Fibroblast of villous mesenchyme (primary cell): Measurements from ENCODE around the gene DUOXA2. TPM values are rescaled to one million over a fixed set of nuclear protein-coding genes. Genes with fewer than 3 reads are reported as not detected.
A peak's percentile ranks its signal among the peaks of the same experiment; 100 is the strongest.

Experiments
- DNase-seq: peaks from one replicate; pipeline ENCODE4 v3.0.0-alpha.2; 2010; ENCODE audit warnings: low read depth
- H3K4me3 ChIP-seq: 2 replicates; pipeline ENCODE4 v1.5.1; 2011; ENCODE audit warnings: low read depth, mild to moderate bottlenecking, low read length
- total RNA-seq: library from RNA; depleted of rRNA; stranded (reverse); fragments of >200 nt; gene quantifications from 2 replicates; pipeline ENCODE4 v1.2.3, GENCODE V29; 2012
- TF ChIP-seq, protein P1 (sequence below): IDR thresholded peaks from 2 replicates; pipeline ENCODE4 v1.5.1; 2012; ENCODE audit warnings: low read depth, mild to moderate bottlenecking, low read length; ENCODE audit not compliant: insufficient read depth

Gene DUOXA2
- total RNA-seq, 1 donor: not detected

DNA sequence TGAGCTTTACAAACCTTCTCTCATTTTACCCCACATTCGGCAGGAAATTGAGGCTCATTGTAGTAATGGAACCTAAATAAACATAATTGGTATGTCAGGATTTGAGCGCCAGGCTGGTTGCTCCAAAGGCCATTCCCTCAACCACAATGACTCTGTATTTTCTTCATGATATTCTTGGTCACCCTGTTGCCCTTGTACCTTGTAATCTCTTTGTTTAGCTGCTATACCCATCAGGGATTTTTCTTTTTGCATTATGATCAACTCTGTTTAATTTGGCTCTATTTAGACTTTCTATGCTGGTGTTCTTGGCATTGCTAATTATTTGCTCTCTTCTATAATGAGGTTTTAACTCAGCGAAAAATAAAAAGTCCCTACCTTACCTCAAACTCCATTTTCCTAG lies 30.0 kb upstream of the DUOXA2 start:
- H3K4me3 ChIP-seq: no peak overlapping the region
- DNase-seq: no peak
- TF ChIP-seq, protein P1, sequence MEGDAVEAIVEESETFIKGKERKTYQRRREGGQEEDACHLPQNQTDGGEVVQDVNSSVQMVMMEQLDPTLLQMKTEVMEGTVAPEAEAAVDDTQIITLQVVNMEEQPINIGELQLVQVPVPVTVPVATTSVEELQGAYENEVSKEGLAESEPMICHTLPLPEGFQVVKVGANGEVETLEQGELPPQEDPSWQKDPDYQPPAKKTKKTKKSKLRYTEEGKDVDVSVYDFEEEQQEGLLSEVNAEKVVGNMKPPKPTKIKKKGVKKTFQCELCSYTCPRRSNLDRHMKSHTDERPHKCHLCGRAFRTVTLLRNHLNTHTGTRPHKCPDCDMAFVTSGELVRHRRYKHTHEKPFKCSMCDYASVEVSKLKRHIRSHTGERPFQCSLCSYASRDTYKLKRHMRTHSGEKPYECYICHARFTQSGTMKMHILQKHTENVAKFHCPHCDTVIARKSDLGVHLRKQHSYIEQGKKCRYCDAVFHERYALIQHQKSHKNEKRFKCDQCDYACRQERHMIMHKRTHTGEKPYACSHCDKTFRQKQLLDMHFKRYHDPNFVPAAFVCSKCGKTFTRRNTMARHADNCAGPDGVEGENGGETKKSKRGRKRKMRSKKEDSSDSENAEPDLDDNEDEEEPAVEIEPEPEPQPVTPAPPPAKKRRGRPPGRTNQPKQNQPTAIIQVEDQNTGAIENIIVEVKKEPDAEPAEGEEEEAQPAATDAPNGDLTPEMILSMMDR: no peak

DNA sequence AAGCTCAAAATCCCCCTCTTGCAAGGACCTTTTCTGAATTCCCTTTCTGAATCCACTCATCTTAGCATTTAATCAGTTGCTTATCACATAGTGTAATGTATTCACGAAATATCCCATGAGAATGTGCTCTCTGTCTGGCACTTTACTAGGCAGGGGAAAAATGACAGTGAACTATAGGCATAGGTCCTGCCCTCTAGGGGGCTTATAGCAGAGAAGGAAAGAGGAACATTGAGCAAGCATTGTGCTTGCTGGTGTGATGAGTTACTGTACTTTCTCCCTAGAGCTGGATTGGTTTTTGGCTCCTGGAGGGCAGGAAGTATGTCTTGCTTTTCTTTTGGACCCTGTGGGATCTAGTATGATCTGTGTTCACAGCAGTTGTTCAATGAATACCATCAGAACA lies 26.6 kb upstream of the DUOXA2 start:
- DNase-seq: peak; percentile 13
- no peak overlapping the region for H3K4me3 ChIP-seq
- TF ChIP-seq, protein P1: no peak

DNA sequence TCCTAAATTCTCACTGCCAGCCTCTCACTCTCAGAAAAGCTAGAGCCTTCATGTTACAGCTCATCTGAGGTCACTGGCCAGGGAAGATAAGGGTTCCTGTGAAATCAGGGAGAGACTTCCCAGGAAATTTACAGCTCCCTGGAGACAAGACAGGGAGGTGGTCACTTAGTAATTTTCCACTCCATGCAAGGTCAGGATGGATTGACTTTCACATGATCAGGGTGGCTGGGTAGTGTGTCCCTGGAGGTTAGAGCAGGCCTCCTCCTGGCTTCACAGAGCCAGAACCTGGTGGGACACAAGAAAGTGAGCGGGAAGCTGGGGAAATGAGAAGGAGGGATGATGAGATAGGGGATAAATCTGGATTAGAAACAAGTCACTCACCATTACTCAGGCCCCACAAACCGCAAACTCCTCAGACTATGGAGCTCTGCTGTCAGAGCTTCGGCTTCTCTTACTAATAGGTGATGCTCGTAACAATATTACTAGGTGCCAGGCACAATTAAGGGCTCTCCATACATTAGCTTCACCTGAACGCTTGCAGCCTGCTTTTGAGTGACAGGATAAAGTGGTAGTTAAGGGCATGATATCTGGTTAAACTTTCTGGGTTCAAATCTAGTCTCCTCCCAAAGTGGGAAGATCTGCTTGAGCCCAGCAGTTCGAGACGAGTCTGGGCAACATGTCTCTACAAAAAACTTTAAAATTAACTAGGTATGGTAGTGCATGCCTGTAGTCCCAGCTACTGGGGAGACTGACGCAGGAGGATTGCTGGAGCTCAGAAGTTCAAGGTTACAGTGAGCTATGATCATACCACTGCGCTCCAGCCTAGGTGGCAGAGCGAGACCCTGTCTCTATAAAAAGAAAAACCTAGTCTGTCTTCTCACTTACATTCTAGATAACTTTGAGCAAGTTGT lies 25.1 kb upstream of the DUOXA2 start:
- DNase-seq: peak; percentile 91
- H3K4me3 ChIP-seq: no peak overlapping the region
- TF ChIP-seq, protein P1: no peak

DNA sequence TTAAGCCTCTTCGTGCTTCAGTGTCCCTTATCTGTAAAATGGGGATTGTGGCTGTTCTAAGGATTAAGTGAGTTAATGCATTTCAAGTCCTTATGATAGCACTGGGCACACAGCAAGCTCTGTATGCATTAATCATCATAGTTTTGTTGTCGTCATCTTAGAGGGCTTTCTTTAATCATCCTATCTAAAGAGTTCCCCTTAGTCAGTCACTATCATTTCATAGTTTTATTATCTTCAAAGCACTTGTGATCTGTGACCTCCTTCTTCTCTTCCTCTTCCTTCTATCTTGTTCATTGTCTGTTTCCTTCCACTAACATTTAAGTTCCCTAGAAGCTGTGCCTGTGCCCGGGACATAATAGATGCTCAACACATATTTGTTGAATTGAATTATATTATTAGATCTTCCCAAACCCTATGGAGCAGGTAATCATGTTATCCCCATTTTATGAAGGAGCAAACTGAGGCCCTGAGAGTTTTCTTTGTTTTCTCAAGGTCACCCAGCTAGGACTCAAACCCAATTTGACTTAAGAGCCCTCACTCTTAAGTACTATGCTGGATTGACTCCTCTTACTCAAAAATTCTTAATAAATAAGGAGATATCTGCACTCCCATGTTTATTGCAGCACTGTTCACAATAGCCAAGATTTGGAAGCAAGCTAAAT lies 24.3 kb upstream of the DUOXA2 start:
- no peak overlapping the region for H3K4me3 ChIP-seq
- TF ChIP-seq, protein P1: no peak
- DNase-seq: peak; percentile 93

DNA sequence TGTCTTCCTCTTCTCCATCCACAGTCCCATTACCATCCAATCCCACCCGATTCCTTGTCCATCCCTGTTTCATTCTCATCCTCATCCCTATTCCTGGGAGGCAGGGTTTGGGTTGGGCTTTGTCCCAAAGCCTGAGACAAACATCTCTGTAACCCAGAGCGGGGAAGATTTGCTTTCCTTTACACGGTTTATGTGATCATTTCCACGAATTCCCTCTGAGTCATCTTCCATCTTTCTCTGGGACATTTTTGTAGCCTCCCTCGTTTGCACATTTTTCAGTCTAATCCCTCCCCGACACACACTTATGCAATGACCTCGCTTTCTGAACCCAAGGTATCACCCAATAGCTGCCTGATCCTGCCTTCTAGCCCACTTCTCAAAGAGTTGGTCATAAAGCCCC lies 23.0 kb upstream of the DUOXA2 start:
- TF ChIP-seq, protein P1: no peak
- peak; percentile 81 for DNase-seq
- no peak overlapping the region for H3K4me3 ChIP-seq

DNA sequence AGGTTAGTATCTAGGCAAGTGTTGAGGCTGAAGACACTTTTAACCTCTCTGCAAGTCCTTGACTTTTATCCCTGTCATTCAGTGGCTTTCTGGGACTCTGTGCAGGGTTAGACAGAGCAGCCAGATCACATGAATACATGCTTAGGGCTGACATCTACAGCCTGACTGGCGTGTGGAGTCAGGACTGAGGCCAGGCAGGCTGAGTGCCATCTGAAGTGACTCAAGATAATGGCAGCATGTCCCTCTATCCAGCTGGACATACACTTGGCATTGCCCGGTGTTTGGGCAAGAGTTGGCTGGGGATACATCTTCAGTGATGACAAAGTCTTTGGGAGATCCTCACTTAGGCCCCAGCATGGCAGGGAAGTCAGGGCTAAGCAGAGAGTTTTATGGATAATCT lies 22.6 kb upstream of the DUOXA2 start:
- TF ChIP-seq, protein P1: no peak
- DNase-seq: no peak
- no peak overlapping the region for H3K4me3 ChIP-seq
